Left hindlimb (tissue), 1 donor: ENCODE data around the gene TMEM273.

Source experiments
- DNase-seq: peaks from one replicate; pipeline ENCODE4 v3.0.0-alpha.2; 2018

TMEM273 gene, protein sequence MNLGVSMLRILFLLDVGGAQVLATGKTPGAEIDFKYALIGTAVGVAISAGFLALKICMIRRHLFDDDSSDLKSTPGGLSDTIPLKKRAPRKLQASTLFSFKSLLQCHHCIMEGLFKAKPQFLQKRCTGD

GRCh38 chr10:49187950-49188761 is at the start of gene TMEM273:
TSS of gene TMEM273 (minus strand) at chr10:49188391. CDS start at chr10:49188336, 55 bp downstream.
- DNase-seq = peak; percentile 47

DNA sequence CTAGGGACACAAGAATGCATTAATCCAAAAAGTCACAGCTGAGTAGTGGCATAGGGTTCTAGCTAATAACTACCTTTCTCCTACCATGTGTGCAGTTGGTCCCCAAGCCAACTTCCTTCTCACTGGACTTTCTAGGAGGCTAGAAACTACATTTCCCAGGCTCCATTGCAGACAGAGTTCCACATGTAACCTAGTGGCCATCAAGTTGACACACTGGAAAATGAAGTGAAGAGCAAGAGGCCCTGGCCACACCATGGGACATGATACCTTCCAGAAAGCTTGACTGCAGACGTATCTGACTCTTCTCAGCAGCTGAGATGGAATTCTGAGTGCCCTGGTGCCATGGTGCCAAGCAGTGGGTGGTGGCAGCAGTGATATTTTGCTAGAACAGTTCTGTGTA is 49.8 kb upstream of the TMEM273 start:
- DNase-seq = no peak

GRCh38 chr10:49235392-49235791 is 47.2 kb upstream of the TMEM273 start:
- DNase-seq = no peak

GRCh38 chr10:49231086-49231820 is 43.1 kb upstream of the TMEM273 start:
- no peak for DNase-seq

DNA sequence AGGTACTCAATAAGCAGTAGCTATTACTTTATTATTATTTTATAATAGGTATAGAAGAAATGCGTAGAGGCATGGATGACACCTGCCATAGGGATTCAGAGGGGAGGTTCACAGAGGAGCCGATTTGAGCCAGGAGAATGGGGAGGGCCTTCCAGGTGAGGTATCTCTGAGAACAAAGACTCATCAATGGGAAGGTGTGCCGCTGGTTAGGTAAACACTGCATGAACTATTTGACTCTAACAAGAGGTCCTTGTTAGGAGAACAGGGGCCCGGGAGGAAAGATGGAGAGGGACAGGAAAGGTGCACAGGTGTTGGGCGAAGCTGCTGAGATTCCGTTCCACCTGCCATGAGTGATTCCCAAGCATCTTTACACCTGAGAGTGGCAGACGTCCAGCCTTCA is 41.8 kb upstream of the TMEM273 start:
- no peak for DNase-seq

GRCh38 chr10:49228677-49229076 is 40.5 kb upstream of the TMEM273 start:
- DNase-seq = no peak

GRCh38 chr10:49227406-49227805 is 39.2 kb upstream of the TMEM273 start:
- no peak for DNase-seq

DNA sequence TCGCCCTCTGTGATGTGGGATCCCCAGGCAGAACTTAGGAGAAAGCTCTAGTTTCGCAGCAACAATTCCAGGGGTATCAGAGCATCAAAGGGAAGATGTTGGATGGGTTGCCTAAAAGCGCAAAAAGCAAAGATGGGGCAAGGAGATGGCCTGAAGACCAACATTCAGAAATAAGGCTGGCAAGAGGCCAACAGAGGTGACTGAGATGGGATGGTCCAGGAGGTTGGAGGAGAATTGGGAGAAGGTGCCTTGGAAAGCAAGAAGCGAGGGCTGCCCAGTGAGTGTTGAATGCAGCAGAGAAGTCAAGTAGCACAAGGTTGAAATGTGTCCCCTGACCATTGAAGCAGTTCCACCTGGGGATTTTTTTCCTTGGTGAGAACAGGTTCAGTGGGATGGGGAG is 38.4 kb upstream of the TMEM273 start:
- DNase-seq = no peak

DNA sequence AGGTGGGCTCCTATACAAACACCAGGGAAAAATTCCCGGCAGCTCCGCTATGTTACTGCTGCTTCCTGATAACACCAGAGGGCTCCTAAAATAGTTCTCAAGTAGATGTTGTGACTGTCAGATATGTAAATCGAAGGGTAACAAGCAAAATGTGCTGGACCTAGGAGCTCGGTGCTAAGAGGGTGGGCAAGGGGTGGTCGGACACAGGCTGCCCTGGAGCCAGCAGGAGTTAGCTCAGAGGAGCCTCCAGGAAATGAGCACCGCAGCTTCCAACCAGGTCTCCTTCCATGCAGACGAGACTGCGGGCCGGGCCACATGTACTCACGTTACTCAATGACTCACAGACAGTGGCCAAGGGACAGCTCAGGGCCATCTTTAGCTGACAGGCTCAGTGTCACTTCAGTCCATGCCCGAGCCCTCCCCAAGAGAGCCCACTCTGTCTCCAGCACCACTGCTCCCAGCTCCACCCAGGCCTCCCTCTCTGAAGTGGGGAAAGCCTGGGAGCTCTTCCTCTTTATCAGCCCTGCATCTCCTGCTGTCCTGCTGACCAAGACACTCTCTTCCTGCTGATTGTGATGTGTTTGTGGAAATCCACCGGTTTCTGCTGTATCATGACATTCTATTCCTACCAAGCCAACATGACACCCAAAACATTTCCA is 37.2 kb upstream of the TMEM273 start:
- no peak for DNase-seq

DNA sequence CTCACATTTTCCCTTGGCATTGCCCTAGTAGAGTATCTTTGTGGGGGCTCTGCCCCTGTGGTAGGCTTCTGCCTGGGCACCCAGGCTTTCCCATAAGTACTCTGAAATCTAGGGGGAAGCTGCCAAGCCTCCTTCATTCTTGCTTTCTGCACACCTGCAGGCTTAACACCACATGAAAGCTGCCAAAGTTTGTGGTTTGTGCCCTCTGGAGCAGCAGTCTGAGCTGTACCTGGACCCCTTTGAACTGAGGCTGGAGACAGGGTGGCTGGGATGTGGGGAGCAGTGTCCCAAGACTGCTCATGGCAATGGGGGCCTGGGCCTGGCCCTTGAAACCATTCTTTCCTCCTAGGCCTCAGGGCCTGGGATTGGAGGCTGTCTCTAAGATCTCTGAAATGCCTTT is 35.0 kb upstream of the TMEM273 start:
- DNase-seq = no peak

GRCh38 chr10:49222170-49222569 is 34.0 kb upstream of the TMEM273 start:
- no peak for DNase-seq

GRCh38 chr10:49220679-49221078 is 32.5 kb upstream of the TMEM273 start:
- no peak for DNase-seq

DNA sequence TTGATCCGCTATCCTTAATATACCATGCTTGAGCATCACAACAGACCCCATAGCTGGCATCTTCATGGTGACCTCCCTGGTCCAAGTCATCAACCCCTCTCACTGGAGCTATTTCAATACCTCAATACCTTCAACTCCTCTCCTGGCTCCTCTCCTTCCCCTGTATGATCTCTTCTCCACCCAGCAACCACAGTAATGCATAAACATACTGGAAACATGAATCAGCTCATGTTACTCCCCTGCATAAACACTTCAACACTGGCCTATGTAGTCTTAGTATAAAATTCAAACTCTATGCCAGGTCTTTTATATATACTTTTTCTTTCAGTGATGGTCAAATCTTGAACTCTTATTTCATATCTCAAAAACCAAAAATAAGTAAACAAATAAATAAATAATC is 31.8 kb upstream of the TMEM273 start:
- DNase-seq = no peak

GRCh38 chr10:49219248-49219647 is 31.1 kb upstream of the TMEM273 start:
- no peak for DNase-seq

DNA sequence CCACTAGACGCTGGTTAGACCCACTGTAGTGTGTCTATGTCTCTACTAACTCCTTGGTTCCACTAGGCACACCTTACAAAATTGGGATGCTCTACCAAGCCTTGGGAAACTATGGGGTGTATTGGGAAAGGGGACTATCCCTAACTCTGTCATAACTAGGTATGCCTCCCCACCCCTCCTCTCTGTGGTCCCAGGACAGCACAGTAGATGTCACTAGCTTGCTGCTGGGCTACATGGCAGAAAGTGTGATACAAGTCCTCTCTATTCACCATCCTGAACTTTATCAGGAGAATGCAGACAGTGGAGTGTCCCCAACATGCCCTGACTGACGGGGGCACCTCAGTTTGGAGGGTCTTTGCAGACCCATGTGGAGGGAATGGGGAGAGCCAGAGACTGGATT is 30.3 kb upstream of the TMEM273 start:
- no peak for DNase-seq

- no peak for DNase-seq
Observed at GRCh38 chr10:49217645-49218044, 29.5 kb upstream of the TMEM273 start.

DNA sequence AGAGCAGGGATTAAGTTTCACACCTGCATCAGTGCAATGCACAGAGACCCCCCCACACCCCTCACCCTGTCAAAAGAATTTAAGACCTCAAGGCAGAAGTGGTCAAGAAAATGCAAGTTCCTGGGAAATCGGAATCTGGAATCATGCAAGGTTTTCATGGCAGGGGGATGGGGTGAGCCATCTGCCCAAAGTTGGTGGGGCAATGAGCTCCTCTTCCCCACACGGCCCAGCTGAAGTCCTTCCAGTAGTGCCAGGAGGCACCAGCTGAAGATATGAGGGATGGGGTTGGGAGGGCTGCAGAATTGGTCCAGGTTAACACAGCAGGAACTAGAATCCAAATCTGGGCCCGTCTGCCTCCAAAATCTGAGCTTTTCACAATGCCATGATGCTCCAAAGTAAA is 25.0 kb upstream of the TMEM273 start:
- DNase-seq = no peak

DNA sequence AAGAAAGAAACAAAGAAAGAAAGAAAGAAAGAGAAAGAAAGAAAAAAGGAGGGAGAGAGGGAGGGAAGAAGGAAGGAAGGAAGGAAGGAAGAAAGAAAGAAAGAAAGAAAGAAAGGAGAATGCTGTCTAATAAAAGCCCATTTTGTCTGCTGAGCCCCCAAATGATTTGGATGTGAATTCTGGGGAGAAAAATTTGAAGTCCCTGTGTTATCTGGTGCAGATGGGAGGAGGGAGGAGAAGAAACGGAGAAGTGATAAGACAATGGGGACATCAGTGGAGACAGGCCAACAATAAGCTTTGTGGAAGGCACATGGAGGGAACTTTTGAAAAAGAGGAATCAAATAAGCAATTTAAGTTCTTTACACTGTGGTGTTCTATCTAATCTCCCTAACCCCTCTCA is 24.6 kb upstream of the TMEM273 start:
- no peak for DNase-seq

DNA sequence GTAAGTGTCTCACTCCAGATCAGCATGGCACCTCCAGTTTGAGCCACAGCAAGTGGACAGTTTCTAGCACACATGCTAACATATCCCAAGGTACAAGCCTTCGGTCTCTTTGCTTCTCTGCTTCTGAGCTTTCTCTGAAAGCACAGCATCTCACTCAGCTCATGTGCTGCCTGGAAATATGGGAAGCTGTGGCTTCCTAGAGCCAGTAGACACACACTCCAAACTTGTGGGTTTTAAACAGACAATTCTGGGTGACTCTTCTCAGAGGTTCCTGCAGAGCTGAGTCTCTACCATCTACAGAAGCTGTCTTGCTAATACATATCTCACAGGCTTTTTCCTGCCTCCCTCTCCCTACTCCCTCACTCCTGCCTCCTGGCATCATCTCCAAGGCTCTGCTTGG is 23.9 kb upstream of the TMEM273 start:
- no peak for DNase-seq

DNA sequence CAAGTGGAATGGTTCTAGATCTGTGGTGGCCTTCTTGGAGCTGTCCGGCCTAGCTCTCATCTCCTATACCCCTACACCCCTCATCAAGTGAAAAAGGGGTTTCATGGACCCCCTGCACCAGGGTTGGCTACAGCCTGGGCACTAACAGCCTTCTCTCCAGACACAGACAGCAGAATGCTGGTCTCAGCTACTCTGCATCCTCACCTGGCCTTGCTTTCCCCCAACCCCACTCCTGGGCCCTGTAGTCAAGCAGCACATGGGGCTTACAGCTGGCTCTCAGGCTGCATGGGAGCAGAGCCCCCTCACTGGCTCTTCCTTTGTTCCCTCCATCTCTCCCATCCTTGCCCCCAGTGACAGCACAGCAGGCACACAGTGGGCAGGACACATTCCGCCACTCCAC is 20.8 kb upstream of the TMEM273 start:
- DNase-seq = no peak

DNA sequence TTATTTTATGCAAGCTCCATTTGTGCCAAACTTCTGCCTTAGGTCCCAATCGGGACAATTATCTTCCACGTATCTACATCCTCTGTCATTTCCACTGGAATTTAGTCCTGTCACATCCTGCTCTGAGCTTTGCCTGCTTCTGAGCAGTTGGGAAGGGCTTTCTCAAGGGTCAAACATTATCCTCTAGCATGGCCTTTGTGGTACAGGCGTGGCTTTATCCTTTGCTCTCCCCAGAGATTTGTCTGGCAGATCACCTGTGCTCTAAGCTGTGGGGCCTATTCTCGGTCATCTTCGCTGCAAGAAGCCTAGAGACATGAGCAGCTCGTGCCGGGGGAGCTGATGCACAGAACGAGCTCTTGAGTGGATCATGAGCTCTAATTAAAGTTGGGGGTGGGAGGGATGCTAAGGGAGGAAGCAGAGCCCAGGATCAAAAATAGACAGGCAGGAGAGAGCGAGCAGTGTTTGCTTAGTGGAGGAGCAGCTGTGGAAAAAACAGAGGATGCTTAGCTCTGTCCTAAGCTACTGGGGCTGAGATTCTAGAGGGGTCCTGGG is 19.8 kb upstream of the TMEM273 start:
- DNase-seq = no peak

GRCh38 chr10:49207113-49207512 is 18.9 kb upstream of the TMEM273 start:
- no peak for DNase-seq

GRCh38 chr10:49205206-49205605 is 17.0 kb upstream of the TMEM273 start:
- DNase-seq = no peak
